Measurements from ENCODE around the gene SENP3. TPM values are rescaled to one million over a fixed set of nuclear protein-coding genes. Genes with fewer than 3 reads are reported as not detected.

SENP3 gene
- total and polyA plus RNA-seq, 2 of the 13 experiments (the other 11 are each of a cell fraction or from before 2014, with no cell fraction given), result 55.8 to 75.4 TPM

DNA sequence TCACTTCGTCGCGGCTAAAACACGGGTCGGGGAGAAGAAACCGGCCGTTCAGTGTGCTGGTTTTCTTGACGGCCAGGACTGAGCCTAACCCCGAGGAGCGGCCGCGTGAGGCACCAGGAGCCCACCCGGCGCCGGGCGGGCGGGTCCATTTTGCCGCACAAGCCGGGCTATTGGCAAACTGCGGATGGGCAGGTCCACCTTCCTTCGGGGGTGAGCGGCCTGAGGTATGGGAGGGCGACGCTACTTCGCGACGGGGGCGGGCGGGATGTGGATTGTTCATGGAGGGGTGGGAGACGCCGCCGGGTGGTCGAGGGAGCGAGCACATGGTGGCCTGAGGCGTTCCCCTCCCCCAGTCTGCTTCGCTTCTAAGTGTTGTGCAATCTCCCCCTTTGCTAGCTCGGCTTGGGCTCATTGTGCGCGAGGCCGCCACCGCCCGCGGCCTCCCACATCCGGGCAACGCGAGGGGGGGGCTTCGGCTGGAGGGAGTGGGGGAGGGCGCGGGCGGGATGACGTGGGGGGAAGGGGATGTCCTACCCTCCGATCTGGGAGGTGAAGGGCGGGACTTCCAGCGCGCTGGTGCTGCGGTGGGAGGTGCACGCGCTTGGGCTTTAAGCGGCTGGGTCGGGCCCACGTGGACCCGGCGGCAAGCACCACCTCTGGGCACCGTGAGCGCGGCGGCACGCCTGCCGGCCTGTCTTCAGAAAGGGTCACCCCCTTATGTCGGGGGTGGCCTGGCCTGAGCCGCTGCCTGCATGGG, 11.8 kb downstream of the SENP3 start (continued):
- TF ChIP-seq ZNF839 (CRISPR knock-in tag; IDR thresholded peaks at IDR 0.05; ENCODE audit: borderline replicate concordance) (no peak), HIVEP1 (CRISPR knock-in tag; IDR thresholded peaks at IDR 0.05) (peak; percentile 84; the same call in 1 of the 2 replicates), NFIC (IDR thresholded peaks at IDR 0.05; ENCODE audit: low read length) (no peak), ZNF816 (CRISPR knock-in tag; IDR thresholded peaks at IDR 0.05; ENCODE audit: borderline replicate concordance) (peak; percentile 47; the same call in 1 of the 2 replicates), ZBTB38 (CRISPR knock-in tag; IDR thresholded peaks at IDR 0.05) (peak; percentile 75), ZBTB20 (CRISPR knock-in tag; IDR thresholded peaks at IDR 0.05; ENCODE audit: borderline replicate concordance, low read depth) (peak; percentile 44; the same call in 1 of the 2 replicates), TBX3 (IDR thresholded peaks at IDR 0.05; ENCODE audit: borderline replicate concordance) (no peak), NFYC (CRISPR knock-in tag; IDR thresholded peaks at IDR 0.05) (peak; percentile 43; the same call in 1 of the 2 replicates), ZNF274 (CRISPR knock-in tag; IDR thresholded peaks at IDR 0.05) (0 out of 2 replicates have a peak, but pooled peaks have one; percentile 46), ZNF331 (CRISPR knock-in tag; IDR thresholded peaks at IDR 0.05) (peak; percentile 31; the same call in 1 of the 2 replicates), ZNF891 (CRISPR knock-in tag; IDR thresholded peaks at IDR 0.05) (no peak; the same call in 1 of the 2 replicates), NCOR1 (IDR thresholded peaks at IDR 0.05; ENCODE audit: borderline replicate concordance, low read length) (peak; percentile 69; the same call in 1 of the 2 replicates), NFATC3 (CRISPR knock-in tag; IDR thresholded peaks at IDR 0.05) (no peak), KAT2B (IDR thresholded peaks at IDR 0.05; ENCODE audit: borderline replicate concordance, low read depth, low read length) (no peak), HNRNPL (IDR thresholded peaks at IDR 0.05; ENCODE audit: low read depth, low read length) (no peak; the same call in 1 of the 2 replicates), RNF2 (conservative IDR thresholded peaks at IDR 0.05; ENCODE audit: low read depth) (no peak)
- TF ChIP-seq, protein P1, sequence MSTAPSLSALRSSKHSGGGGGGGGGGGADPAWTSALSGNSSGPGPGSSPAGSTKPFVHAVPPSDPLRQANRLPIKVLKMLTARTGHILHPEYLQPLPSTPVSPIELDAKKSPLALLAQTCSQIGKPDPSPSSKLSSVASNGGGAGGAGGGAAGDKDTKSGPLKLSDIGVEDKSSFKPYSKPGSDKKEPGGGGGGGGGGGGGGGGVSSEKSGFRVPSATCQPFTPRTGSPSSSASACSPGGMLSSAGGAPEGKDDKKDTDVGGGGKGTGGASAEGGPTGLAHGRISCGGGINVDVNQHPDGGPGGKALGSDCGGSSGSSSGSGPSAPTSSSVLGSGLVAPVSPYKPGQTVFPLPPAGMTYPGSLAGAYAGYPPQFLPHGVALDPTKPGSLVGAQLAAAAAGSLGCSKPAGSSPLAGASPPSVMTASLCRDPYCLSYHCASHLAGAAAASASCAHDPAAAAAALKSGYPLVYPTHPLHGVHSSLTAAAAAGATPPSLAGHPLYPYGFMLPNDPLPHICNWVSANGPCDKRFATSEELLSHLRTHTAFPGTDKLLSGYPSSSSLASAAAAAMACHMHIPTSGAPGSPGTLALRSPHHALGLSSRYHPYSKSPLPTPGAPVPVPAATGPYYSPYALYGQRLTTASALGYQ (CRISPR knock-in tag; IDR thresholded peaks at IDR 0.05), result peak; percentile 45; the same call in 1 of the 2 replicates
- TF ChIP-seq, protein P2, sequence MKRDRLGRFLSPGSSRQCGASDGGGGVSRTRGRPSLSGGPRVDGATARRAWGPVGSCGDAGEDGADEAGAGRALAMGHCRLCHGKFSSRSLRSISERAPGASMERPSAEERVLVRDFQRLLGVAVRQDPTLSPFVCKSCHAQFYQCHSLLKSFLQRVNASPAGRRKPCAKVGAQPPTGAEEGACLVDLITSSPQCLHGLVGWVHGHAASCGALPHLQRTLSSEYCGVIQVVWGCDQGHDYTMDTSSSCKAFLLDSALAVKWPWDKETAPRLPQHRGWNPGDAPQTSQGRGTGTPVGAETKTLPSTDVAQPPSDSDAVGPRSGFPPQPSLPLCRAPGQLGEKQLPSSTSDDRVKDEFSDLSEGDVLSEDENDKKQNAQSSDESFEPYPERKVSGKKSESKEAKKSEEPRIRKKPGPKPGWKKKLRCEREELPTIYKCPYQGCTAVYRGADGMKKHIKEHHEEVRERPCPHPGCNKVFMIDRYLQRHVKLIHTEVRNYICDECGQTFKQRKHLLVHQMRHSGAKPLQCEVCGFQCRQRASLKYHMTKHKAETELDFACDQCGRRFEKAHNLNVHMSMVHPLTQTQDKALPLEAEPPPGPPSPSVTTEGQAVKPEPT (CRISPR knock-in tag; IDR thresholded peaks at IDR 0.05; ENCODE audit: low read depth), result no peak
- TF ChIP-seq, protein P3, sequence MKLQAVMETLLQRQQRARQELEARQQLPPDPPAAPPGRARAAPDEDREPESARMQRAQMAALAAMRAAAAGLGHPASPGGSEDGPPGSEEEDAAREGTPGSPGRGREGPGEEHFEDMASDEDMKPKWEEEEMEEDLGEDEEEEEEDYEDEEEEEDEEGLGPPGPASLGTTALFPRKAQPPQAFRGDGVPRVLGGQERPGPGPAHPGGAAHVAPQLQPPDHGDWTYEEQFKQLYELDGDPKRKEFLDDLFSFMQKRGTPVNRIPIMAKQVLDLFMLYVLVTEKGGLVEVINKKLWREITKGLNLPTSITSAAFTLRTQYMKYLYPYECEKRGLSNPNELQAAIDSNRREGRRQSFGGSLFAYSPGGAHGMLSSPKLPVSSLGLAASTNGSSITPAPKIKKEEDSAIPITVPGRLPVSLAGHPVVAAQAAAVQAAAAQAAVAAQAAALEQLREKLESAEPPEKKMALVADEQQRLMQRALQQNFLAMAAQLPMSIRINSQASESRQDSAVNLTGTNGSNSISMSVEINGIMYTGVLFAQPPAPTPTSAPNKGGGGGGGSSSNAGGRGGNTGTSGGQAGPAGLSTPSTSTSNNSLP (IDR thresholded peaks at IDR 0.05; ENCODE audit: low read depth, low read length), result no peak
- TF ChIP-seq, protein P4, sequence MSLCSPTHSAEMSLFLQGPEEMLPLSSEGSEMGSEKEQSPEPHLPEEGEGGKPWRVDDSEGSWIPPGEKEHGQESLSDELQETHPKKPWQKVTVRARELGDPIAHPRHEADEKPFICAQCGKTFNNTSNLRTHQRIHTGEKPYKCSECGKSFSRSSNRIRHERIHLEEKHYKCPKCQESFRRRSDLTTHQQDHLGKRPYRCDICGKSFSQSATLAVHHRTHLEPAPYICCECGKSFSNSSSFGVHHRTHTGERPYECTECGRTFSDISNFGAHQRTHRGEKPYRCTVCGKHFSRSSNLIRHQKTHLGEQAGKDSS (CRISPR knock-in tag; IDR thresholded peaks at IDR 0.05; ENCODE audit: borderline replicate concordance, low read depth), result 0 out of 2 replicates have a peak, but pooled peaks have one; percentile 12
- TF ChIP-seq, protein P5, sequence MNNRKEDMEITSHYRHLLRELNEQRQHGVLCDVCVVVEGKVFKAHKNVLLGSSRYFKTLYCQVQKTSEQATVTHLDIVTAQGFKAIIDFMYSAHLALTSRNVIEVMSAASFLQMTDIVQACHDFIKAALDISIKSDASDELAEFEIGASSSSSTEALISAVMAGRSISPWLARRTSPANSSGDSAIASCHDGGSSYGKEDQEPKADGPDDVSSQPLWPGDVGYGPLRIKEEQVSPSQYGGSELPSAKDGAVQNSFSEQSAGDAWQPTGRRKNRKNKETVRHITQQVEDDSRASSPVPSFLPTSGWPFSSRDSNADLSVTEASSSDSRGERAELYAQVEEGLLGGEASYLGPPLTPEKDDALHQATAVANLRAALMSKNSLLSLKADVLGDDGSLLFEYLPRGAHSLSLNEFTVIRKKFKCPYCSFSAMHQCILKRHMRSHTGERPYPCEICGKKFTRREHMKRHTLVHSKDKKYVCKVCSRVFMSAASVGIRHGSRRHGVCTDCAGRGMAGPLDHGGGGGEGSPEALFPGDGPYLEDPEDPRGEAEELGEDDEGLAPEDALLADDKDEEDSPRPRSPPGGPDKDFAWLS (CRISPR knock-in tag; IDR thresholded peaks at IDR 0.05; ENCODE audit: borderline replicate concordance), result no peak
